Right lobe of liver (tissue), 6 donors: ENCODE measurements around the gene CHFR. TPM values are rescaled to one million over a fixed set of nuclear protein-coding genes. Genes with fewer than 3 reads are reported as not detected.

Source experiments
- ATAC-seq, 4 donors: fragments of 200-7000 bp; cut with Tn5 transposase; one replicate each; pipeline ENCODE4 v1.9.1; 2020; ENCODE audit warnings: mild to moderate bottlenecking in 4 of 4, moderate library complexity in 4 of 4
- DNase-seq, 3 donors: peaks; one replicate each; pipeline ENCODE4 v3.0.0-alpha.2; 2020
- H3K27ac ChIP-seq, 3 donors: fragments of 200-600 bp; one replicate each; pipeline ENCODE4 v1.8.0; 2022
- H3K27me3 ChIP-seq, 2 donors: fragments of 200-600 bp; one replicate each; pipeline ENCODE4 v1.8.0; 2022
- H3K36me3 ChIP-seq, 4 donors: fragments of 200-600 bp; sonication (generic) in 1 of 4; one replicate each; pipeline versions ENCODE4 v1.5.1 to v1.8.0; 2017 to 2022; ENCODE audit warnings: control low read depth in 1 of 4
- H3K4me1 ChIP-seq, 4 donors: fragments of 200-600 bp; sonication (generic) in 1 of 4; one replicate each; pipeline versions ENCODE4 v1.5.1 to v1.8.0; 2017 to 2022; ENCODE audit warnings: control low read depth in 1 of 4
- H3K4me3 ChIP-seq, 3 donors: fragments of 200-600 bp; one replicate each; pipeline ENCODE4 v1.8.0; 2022
- H3K9me3 ChIP-seq, 4 donors: fragments of 200-600 bp; sonication (generic) in 1 of 4; one replicate each; pipeline versions ENCODE4 v1.5.1 to v1.8.0; 2017 to 2022; ENCODE audit warnings: control low read depth in 1 of 4
- CTCF ChIP-seq, 4 donors: fragments of 200-600 bp in 3 of 4; fragments of 450-650 bp in 1 of 4; IDR thresholded peaks; one replicate each; pipeline versions ENCODE4 v1.5.1 to v1.8.0; 2016 to 2022; ENCODE audit warnings: antibody characterized with exemption in 4 of 4, mild to moderate bottlenecking in 2 of 4
- POLR2A ChIP-seq: fragments of 450-650 bp; IDR thresholded peaks from one replicate; pipeline ENCODE4 v1.6.1; 2017; ENCODE audit warnings: antibody characterized with exemption, mild to moderate bottlenecking
- WGBS: methylation state at CpG from one replicate; pipeline ENCODE4 v1.1.6; 2018; ENCODE audit warnings: low coverage, low lambda C conversion rate; ENCODE audit not compliant: insufficient coverage; ENCODE audit errors: missing lambda C conversion rate; 5-methylcytosine and 5-hydroxymethylcytosine counted together
- intact Hi-C, 2 donors: fragments of 100-400 bp; cut with DNase I; formaldehyde crosslinking; loops; one replicate each; pipeline versions ENCODE4 v1.11.2 to v1.14.1; 2022
- total RNA-seq, 6 experiments: library from RNA; depleted of rRNA in 2 of 6; stranded (reverse); fragments of >200 nt in 2 of 6; fragmentation: NEBNext Ultra II Directional in 3 of 6; extraction: Animal tissue kit (Norgen Biotek cat#: 25700) in 3 of 6; gene quantifications; one replicate each; pipeline versions ENCODE4 v1.1.0 to v1.2.4, GENCODE V29; 2016 to 2023
- donor health status: DM: no; HTN: yes; CAD: no.
- donor health status: DM: no; HTN: no; CAD: no.
- donor health status: DM: no; HTN: no; CAD: no.
- donor health status: DM: no; HTN: yes; CAD: no.
- donor health status: DM: no; HTN: yes; CAD: no.

The CHFR gene
- total RNA-seq, 6 experiments from 2014 or later = 11.0 to 20.4 (median 13.5) TPM

- no peak for DNase-seq
- Histone ChIP-seq H3K36me3 (peaks cover 0 to 61% (median 26%) of the 10 kb centered on the region in 4 donors), H3K9me3 (no peaks in the 10 kb centered on the region), H3K27me3 (no peaks in the 10 kb centered on the region), H3K27ac (no peak overlapping the region), H3K4me3 (no peak overlapping the region), H3K4me1 (no peaks in the 10 kb centered on the region)
- peak in 1 of 4 donors; percentile 14 for ATAC-seq
- TF ChIP-seq POLR2A (no peak), CTCF (IDR thresholded peaks at IDR 0.05) (no peak)
- intact Hi-C loops = no loop called here
- WGBS = 91% methylated on average over 14 of the region's 25 CpGs
Observed at GRCh38 chr12:132807295-132808092, 79.9 kb downstream of the CHFR start.

GRCh38 chr12:132806857-132807256 lies 80.5 kb downstream of the CHFR start:
- DNase-seq = no peak
- intact Hi-C loops = no loop called here
- no peaks in the 10 kb centered on the region for H3K4me1 ChIP-seq
- H3K36me3 ChIP-seq = peaks cover 0 to 61% (median 25%) of the 10 kb centered on the region in 4 donors
- 90% methylated on average over 6 of the region's 18 CpGs for WGBS
- no peaks in the 10 kb centered on the region for H3K9me3 ChIP-seq
- no peak overlapping the region for H3K27ac ChIP-seq
- H3K4me3 ChIP-seq = no peak overlapping the region
- TF ChIP-seq POLR2A (no peak), CTCF (IDR thresholded peaks at IDR 0.05) (no peak)
- H3K27me3 ChIP-seq = no peaks in the 10 kb centered on the region
- no peak for ATAC-seq

DNA sequence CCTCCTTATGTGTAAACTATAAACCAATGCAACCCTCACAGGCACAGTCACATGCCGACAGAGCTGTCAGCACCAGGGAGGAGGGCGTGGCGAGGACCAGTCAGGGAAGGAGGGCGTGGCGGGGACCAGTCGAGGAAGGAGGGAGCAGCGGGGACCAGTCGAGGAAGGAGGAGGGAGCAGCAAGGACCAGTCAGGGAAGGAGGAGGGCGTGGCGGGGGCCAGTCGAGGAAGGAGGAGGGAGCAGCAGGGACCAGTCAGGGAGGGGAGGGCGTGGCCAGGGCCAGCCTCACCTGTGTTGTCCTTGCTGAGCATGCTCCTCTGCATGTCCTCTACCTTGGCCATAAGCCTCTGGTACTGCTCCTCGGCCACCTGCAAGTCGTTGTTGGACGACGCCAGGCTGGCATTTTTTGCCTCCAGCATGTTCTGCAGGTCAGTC lies 83.0 kb downstream of the CHFR start:
- DNase-seq (no peak), ATAC-seq (no peak)
- no peak overlapping the region for H3K27ac ChIP-seq
- no peak overlapping the region for H3K4me3 ChIP-seq
- no peaks in the 10 kb centered on the region for H3K4me1 ChIP-seq
- peaks cover 0 to 79% (median 36%) of the 10 kb centered on the region in 4 donors for H3K36me3 ChIP-seq
- H3K27me3 ChIP-seq = no peaks in the 10 kb centered on the region
- WGBS = 74% methylated on average over 9 of the region's 16 CpGs
- TF ChIP-seq POLR2A (no peak), CTCF (IDR thresholded peaks at IDR 0.05) (no peak)
- no peaks in the 10 kb centered on the region for H3K9me3 ChIP-seq
- intact Hi-C loops = no loop called here

GRCh38 chr12:132803888-132804287 lies 83.5 kb downstream of the CHFR start:
- no CpG with 5 or more reads among the region's 15 CpGs for WGBS
- H3K27ac ChIP-seq = no peak overlapping the region

More at GRCh38 chr12:132803888-132804287, 83.5 kb downstream of the CHFR start:
- TF ChIP-seq POLR2A (no peak), CTCF (IDR thresholded peaks at IDR 0.05) (no peak)
- no peak overlapping the region for H3K4me3 ChIP-seq
- no peaks in the 10 kb centered on the region for H3K4me1 ChIP-seq
- intact Hi-C loops = no loop called here
- ATAC-seq = no peak
- no peak for DNase-seq
- H3K36me3 ChIP-seq = peaks cover 0 to 85% (median 41%) of the 10 kb centered on the region in 4 donors
- H3K9me3 ChIP-seq = no peaks in the 10 kb centered on the region
- H3K27me3 ChIP-seq = no peaks in the 10 kb centered on the region
